Lower leg skin (tissue), 3 donors: ENCODE data around the gene PPP3CB.

Experiments used
- POLR2A ChIP-seq, 2 donors: fragments of 450-650 bp; IDR thresholded peaks; one replicate each; pipeline ENCODE4 v1.6.1; 2016 to 2017; ENCODE audit warnings: antibody characterized with exemption in 2 of 2, mild to moderate bottlenecking in 1 of 2, moderate library complexity in 1 of 2
- TF ChIP-seq, protein P1 (sequence below), 3 donors: fragments of 450-650 bp; IDR thresholded peaks; one replicate each; pipeline ENCODE4 v1.5.1; 2016; ENCODE audit warnings: antibody characterized with exemption in 3 of 3, mild to moderate bottlenecking in 3 of 3, moderate library complexity in 2 of 3

DNA sequence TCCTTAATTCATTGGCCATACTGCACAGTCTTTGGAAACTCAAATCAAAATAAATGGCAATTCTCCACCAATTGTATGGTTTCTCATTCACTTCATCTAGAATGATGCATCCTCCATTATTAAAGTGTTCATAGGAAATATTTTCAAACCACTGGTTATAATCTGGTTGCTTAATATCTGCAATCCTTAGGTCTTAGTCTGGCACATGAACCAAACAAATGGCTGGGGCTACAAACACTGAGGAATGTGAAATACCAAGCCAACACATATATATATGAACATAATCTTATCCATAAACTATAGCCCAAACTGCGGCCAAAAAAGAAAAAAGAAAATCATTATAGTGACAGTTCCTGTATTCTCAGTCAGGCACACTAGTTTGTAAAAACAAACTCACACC lies 56.8 kb downstream of the PPP3CB start:
- TF ChIP-seq POLR2A (IDR thresholded peaks at IDR 0.05): no peak
- TF ChIP-seq, protein P1, sequence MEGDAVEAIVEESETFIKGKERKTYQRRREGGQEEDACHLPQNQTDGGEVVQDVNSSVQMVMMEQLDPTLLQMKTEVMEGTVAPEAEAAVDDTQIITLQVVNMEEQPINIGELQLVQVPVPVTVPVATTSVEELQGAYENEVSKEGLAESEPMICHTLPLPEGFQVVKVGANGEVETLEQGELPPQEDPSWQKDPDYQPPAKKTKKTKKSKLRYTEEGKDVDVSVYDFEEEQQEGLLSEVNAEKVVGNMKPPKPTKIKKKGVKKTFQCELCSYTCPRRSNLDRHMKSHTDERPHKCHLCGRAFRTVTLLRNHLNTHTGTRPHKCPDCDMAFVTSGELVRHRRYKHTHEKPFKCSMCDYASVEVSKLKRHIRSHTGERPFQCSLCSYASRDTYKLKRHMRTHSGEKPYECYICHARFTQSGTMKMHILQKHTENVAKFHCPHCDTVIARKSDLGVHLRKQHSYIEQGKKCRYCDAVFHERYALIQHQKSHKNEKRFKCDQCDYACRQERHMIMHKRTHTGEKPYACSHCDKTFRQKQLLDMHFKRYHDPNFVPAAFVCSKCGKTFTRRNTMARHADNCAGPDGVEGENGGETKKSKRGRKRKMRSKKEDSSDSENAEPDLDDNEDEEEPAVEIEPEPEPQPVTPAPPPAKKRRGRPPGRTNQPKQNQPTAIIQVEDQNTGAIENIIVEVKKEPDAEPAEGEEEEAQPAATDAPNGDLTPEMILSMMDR (IDR thresholded peaks at IDR 0.05): no peak
